Smooth muscle cell (in vitro differentiated cells): Measurements from ENCODE around the gene GPR139. TPM values are rescaled to one million over a fixed set of nuclear protein-coding genes. Genes with fewer than 3 reads are reported as not detected.

Experiments
- DNase-seq: peaks from one replicate; lab custom pipeline; 2025; ENCODE audit not compliant: unreplicated experiment; lab: John Stamatoyannopoulos, UW
- H2AFZ ChIP-seq: fragments of 200-600 bp; sonication (generic); 2 replicates; pipeline ENCODE4 v1.6.0; 2016; ENCODE audit warnings: antibody characterized with exemption, low read depth, mild to moderate bottlenecking
- H3F3A ChIP-seq: fragments of 200-600 bp; sonication (generic); 2 replicates; pipeline ENCODE4 v1.6.0; 2017; ENCODE audit warnings: antibody characterized with exemption, low read depth
- H3K27ac ChIP-seq: fragments of 200-600 bp; sonication (generic); 2 replicates; pipeline ENCODE4 v1.5.1; 2016; ENCODE audit warnings: low read depth, mild to moderate bottlenecking
- H3K27me3 ChIP-seq: fragments of 200-600 bp; sonication (generic); 2 replicates; pipeline ENCODE4 v1.6.1; 2016; ENCODE audit warnings: low read depth, mild to moderate bottlenecking
- H3K36me3 ChIP-seq: fragments of 200-600 bp; sonication (generic); 2 replicates; pipeline ENCODE4 v1.5.1; 2016; ENCODE audit warnings: low read depth
- H3K4me1 ChIP-seq: fragments of 200-600 bp; sonication (generic); 2 replicates; pipeline ENCODE4 v1.5.1; 2016; ENCODE audit warnings: low read depth
- H3K4me2 ChIP-seq: fragments of 200-600 bp; sonication (generic); 2 replicates; pipeline ENCODE4 v1.6.0; 2016; ENCODE audit warnings: mild to moderate bottlenecking
- H3K4me3 ChIP-seq: fragments of 200-600 bp; sonication (generic); 2 replicates; pipeline ENCODE4 v1.5.1; 2016; ENCODE audit warnings: mild to moderate bottlenecking
- H3K79me2 ChIP-seq: fragments of 200-600 bp; sonication (generic); 2 replicates; pipeline ENCODE4 v1.6.0; 2016; ENCODE audit warnings: low read depth, mild to moderate bottlenecking
- H3K9ac ChIP-seq: fragments of 200-600 bp; sonication (generic); 2 replicates; pipeline ENCODE4 v1.6.0; 2016; ENCODE audit warnings: low read depth
- H3K9me3 ChIP-seq: fragments of 200-600 bp; sonication (generic); replicated peaks from 2 replicates; pipeline ENCODE4 v1.5.1; 2016; ENCODE audit warnings: low read depth
- H4K20me1 ChIP-seq: fragments of 200-600 bp; sonication (generic); 2 replicates; pipeline ENCODE4 v1.6.0; 2016; ENCODE audit warnings: low read depth
- WGBS: methylation state at CpG from one replicate; pipeline ENCODE4 v1.1.7; 2016; ENCODE audit warnings: low lambda C conversion rate; 5-methylcytosine and 5-hydroxymethylcytosine counted together
- polyA plus RNA-seq: library from polyadenylated mRNA; unstranded; fragments of >200 nt; fragmentation: Nextera tagmentation; extraction: Ambion mirVana; gene quantifications from 2 replicates; pipeline ENCODE4 v1.2.1, GENCODE V29; 2016
- total RNA-seq: library from RNA; depleted of rRNA; stranded (reverse); fragments of >200 nt; gene quantifications from 2 replicates; pipeline ENCODE4 v1.2.3, GENCODE V29; 2014
- TF ChIP-seq, protein P1 (sequence below): fragments of 200-600 bp; sonication (generic); IDR thresholded peaks from 2 replicates; pipeline ENCODE4 v1.5.1; 2017; ENCODE audit warnings: borderline replicate concordance, mild to moderate bottlenecking, antibody characterized with exemption; ENCODE audit not compliant: insufficient read depth, poor library complexity, severe bottlenecking

GPR139 gene
- total RNA-seq (not detected in 2 replicates), polyA plus RNA-seq (not detected in 2 replicates)

DNA sequence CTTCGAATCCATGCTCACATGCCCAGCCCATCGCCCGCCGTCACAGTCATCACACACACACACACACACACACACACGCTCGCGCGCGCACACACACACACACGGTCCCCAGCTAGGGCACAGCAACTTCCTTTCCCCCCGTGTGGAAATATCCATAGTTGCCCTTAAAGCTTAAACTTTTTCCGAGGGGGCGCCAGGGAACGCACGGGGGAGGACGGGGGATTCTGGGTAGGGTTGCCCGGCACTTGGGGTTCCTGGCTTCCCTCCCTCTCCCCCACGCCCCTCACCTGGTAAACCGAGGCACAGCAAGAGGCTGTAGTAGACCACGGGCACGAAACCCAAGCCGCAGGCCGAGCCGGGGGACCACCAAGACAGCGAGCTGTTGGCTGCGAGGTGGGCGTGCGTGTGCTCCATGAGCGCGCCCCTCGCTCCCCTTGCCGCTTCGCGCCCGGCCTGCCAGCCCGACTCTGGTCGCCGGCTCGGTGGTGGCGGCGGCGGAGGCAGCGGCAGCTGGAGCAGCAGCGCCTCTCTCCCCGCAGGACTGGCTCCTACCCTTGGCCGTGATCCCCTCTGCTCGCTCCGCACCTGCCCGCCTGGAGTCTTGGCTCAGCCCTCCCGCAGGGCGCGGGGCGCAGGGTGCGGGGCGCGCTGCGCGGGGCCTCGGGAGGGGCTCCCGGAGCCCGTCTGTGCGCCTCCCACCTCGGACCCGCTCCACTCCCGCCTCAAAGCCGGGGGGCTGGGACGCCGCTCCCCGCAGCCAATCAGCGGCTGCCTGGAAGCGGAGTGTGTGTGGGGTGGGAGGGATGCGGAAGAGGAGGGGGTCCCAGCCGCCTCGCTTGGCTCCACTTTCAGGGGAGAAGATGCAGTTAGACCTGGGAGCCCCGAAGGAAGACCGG lies at the start of gene GPR139:
Gene GPR139, minus strand, starts transcription at position 688 of the 896 bp plus-strand sequence. Its CDS starts 274 bp downstream, at position 414.
- Histone ChIP-seq H3K27me3 (peaks cover 75% of the 10 kb centered on the region), H3K9me3 (no peaks in the 10 kb centered on the region), H3K4me1 (peaks cover 13% of the 10 kb centered on the region), H3F3A (no peaks in the 10 kb centered on the region), H3K4me3 (peak within 1 kb of the TSS; percentile 18), H2AFZ (no peak within 1 kb of the TSS), H3K36me3 (no peaks in the 10 kb centered on the region), H3K79me2 (no peaks in the 10 kb centered on the region), H3K9ac (no peak within 1 kb of the TSS), H4K20me1 (no peaks in the 10 kb centered on the region), H3K27ac (no peak within 1 kb of the TSS), H3K4me2 (peak within 1 kb of the TSS; percentile 61)
- 5% methylated on average over 50 of the region's 76 CpGs for WGBS
- TF ChIP-seq, protein P1, sequence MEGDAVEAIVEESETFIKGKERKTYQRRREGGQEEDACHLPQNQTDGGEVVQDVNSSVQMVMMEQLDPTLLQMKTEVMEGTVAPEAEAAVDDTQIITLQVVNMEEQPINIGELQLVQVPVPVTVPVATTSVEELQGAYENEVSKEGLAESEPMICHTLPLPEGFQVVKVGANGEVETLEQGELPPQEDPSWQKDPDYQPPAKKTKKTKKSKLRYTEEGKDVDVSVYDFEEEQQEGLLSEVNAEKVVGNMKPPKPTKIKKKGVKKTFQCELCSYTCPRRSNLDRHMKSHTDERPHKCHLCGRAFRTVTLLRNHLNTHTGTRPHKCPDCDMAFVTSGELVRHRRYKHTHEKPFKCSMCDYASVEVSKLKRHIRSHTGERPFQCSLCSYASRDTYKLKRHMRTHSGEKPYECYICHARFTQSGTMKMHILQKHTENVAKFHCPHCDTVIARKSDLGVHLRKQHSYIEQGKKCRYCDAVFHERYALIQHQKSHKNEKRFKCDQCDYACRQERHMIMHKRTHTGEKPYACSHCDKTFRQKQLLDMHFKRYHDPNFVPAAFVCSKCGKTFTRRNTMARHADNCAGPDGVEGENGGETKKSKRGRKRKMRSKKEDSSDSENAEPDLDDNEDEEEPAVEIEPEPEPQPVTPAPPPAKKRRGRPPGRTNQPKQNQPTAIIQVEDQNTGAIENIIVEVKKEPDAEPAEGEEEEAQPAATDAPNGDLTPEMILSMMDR, result no peak
- DNase-seq, result no peak

GRCh38 chr16:20122011-20122410 lies 48.3 kb upstream of the GPR139 start:
- H3K9ac ChIP-seq, result no peak overlapping the region
- no peak overlapping the region for H2AFZ ChIP-seq
- H3K36me3 ChIP-seq, result no peaks in the 10 kb centered on the region
- no peaks in the 10 kb centered on the region for H3F3A ChIP-seq
- H4K20me1 ChIP-seq, result no peaks in the 10 kb centered on the region
- H3K79me2 ChIP-seq, result no peaks in the 10 kb centered on the region
- 82% methylated on average over 8 of the region's 8 CpGs for WGBS
- H3K27ac ChIP-seq, result no peak overlapping the region
- TF ChIP-seq, protein P1, result no peak
- H3K4me3 ChIP-seq, result no peak overlapping the region
- peaks cover 4% of the 10 kb centered on the region for H3K4me1 ChIP-seq
- no peaks in the 10 kb centered on the region for H3K27me3 ChIP-seq
- no peaks in the 10 kb centered on the region for H3K9me3 ChIP-seq
- no peak for DNase-seq
- H3K4me2 ChIP-seq, result no peak overlapping the region

DNA sequence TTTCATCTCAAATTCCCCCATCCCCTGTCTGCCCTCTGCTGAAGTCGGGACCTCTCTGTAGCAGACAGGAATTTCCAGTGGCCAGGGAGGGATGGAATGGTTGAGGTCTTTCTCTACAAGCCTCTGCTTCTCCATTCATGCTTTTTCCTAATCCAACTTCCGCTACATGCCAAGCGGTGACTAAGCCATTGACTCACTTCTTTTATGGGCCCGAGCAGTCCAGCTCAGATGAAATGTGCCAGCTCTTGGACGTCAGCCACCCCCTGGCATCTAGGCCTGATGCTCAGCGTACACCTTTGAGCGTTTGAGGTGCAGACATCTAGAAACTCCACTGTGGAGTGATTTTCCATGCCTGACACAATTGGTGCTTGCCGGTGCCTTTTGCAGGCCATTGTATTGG lies 40.7 kb upstream of the GPR139 start:
- WGBS, result 43% methylated on average over 8 of the region's 8 CpGs

More for the DNA sequence above, 40.7 kb upstream of the GPR139 start:
- no peak overlapping the region for H2AFZ ChIP-seq
- H3K79me2 ChIP-seq, result no peaks in the 10 kb centered on the region
- no peaks in the 10 kb centered on the region for H3K27me3 ChIP-seq
- H3K4me2 ChIP-seq, result no peak overlapping the region
- peaks cover 4% of the 10 kb centered on the region for H3K4me1 ChIP-seq
- H3K9me3 ChIP-seq, result no peaks in the 10 kb centered on the region
- no peak overlapping the region for H3K9ac ChIP-seq
- no peak overlapping the region for H3K4me3 ChIP-seq
- no peaks in the 10 kb centered on the region for H3K36me3 ChIP-seq
- H3F3A ChIP-seq, result no peaks in the 10 kb centered on the region
- peak overlapping the region; percentile 28 for H3K27ac ChIP-seq
- no peaks in the 10 kb centered on the region for H4K20me1 ChIP-seq
- no peak for DNase-seq
- TF ChIP-seq, protein P1, result no peak
